HG03097 (cell line): Measurements from ENCODE around the gene CDK5R2.
A peak's percentile ranks its signal among the peaks of the same experiment; 100 is the strongest.
"Not testable (repeated sequence)": the region's sequence is repeated elsewhere in the genome, so short reads cannot be mapped to it uniquely, and the experiment has no call there.

Source experiments
- ATAC-seq: cut with Tn5 transposase; IDR thresholded peaks from one replicate; pipeline ENCODE4 v1.9.1; 2021; ENCODE audit not compliant: unreplicated experiment, low FRiP score

CDK5R2 gene

GRCh38 chr2:218959141-218959731 lies at the start of gene CDK5R2:
CDK5R2 (plus strand) TSS chr2:218959666; CDS start chr2:218959821, 155 bp downstream.
- peak; percentile 89 for ATAC-seq

- no peak for ATAC-seq
These were observed 48.7 kb upstream of the CDK5R2 start for GRCh38 chr2:218910741-218911140.

GRCh38 chr2:218920504-218920903 lies 39.0 kb upstream of the CDK5R2 start:
- ATAC-seq = no peak

- no peak for ATAC-seq
These were observed 34.7 kb upstream of the CDK5R2 start for GRCh38 chr2:218924757-218925156.

GRCh38 chr2:218925434-218925833 lies 34.0 kb upstream of the CDK5R2 start:
- ATAC-seq = no peak

GRCh38 chr2:218927422-218927821 lies 32.0 kb upstream of the CDK5R2 start:
- ATAC-seq = no peak

- ATAC-seq = no peak
These were observed 31.6 kb upstream of the CDK5R2 start for GRCh38 chr2:218927876-218928275.

GRCh38 chr2:218930488-218930887 lies 29.0 kb upstream of the CDK5R2 start:
- ATAC-seq = not testable (repeated sequence)

GRCh38 chr2:218931751-218932150 lies 27.7 kb upstream of the CDK5R2 start:
- ATAC-seq = not testable (repeated sequence)

GRCh38 chr2:218944759-218945404 lies 14.6 kb upstream of the CDK5R2 start:
- ATAC-seq = no peak

GRCh38 chr2:218946621-218947020 lies 12.8 kb upstream of the CDK5R2 start:
- no peak for ATAC-seq

- ATAC-seq = no peak
These were observed 7.3 kb upstream of the CDK5R2 start for GRCh38 chr2:218952160-218952559.

GRCh38 chr2:218953366-218953954 lies 6.0 kb upstream of the CDK5R2 start:
- no peak for ATAC-seq

- ATAC-seq = no peak
These were observed 4.7 kb upstream of the CDK5R2 start for GRCh38 chr2:218954541-218955300.

- no peak for ATAC-seq
These were observed 3.4 kb upstream of the CDK5R2 start for GRCh38 chr2:218956039-218956438.

GRCh38 chr2:218957671-218958070 lies 1.8 kb upstream of the CDK5R2 start:
- ATAC-seq = no peak

GRCh38 chr2:218958276-218958675 lies 1.2 kb upstream of the CDK5R2 start:
- no peak for ATAC-seq

- peak; percentile 20 for ATAC-seq
These were observed 369 bp downstream of the CDK5R2 start for GRCh38 chr2:218959761-218960308.

GRCh38 chr2:218960309-218961165 lies 1.1 kb downstream of the CDK5R2 start:
- ATAC-seq = no peak

- ATAC-seq = no peak
These were observed 1.8 kb downstream of the CDK5R2 start for GRCh38 chr2:218961229-218961628.
